NOMO-1 (cell line): ENCODE measurements around the gene DLL1.
"Not testable (repeated sequence)": the region's sequence is repeated elsewhere in the genome, so short reads cannot be mapped to it uniquely, and the experiment has no call there.

Experiments used
- DNase-seq, 2 experiments: peaks; one replicate each; lab custom pipeline; 2025; ENCODE audit not compliant: unreplicated experiment in 2 of 2; lab: John Stamatoyannopoulos, UW

DLL1 gene

DNA sequence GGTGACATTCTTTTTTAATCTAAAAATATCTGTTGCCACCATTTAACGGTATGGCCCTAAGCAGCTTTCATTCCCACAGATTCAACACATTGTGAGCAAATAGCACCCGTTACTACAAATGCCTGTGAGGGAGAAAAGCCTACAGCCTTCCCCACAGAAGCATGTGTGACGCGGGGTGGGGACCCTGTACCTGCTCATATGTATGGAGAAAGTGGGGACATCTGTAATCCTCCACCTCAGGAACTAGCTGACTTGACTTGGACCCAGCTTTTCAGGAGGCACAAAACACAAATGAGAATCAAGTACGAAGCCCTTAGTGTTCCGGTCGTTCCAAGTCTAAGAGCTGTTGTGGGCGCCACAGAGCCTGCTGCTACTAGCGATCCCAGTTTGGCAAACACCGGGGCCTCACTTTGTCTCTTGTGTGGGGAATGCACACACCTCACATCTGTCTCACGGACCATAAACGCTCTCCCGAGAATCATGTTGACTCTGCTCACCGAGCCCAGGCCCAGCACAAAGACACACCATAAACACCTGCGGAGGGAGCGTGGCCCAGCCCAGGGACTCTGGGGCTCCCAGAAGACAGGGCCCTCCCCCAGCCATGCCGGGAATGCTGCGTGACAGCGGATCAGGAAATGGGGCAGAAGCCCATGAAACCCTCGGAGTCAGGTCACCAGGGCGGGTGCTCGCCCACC lies 21.6 kb downstream of the DLL1 start:
- DNase-seq: no peak

DNA sequence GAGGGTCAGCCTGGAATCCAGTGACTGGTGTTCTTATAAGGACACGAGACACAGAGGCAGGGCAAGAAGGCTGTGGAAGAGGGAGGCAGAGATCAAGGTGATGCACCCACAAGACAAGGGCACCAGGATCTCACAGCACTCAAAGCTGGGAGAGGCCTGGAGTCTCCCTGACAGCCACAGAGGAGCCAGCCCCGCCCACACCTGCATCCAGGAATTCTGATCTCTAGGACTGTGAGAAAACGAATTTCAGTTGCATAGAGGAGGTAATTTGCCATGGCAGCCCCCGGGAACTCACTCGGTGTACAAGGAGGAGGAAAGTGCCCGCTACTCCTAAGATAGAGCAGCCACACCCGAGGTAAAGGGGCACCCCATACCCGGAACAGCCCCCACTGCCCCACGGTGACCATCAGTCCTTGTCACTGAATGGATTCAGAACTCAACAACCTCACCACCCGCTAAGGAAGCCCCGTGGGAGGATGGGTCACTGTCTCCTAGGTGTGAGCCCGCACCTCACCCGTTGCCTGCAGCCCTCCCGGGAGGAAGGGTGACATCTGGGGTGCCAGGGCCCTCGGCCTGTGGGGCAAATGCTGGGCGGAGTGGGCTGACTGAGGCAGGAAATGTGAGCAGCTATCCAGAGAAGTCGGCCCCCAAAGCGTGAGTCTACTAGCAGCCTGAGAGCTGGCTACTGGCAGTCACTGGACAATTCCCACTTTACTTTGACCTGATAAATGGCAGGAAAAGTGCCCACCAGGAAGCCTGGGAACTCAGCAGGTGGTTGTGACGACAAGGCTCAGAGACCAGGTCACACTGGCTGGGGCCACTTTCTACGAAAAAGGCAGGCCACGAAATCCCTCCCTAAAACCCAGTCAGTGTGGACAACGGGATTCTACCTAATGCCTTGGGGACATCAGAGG lies 22.4 kb downstream of the DLL1 start:
- no peak for DNase-seq

DNA sequence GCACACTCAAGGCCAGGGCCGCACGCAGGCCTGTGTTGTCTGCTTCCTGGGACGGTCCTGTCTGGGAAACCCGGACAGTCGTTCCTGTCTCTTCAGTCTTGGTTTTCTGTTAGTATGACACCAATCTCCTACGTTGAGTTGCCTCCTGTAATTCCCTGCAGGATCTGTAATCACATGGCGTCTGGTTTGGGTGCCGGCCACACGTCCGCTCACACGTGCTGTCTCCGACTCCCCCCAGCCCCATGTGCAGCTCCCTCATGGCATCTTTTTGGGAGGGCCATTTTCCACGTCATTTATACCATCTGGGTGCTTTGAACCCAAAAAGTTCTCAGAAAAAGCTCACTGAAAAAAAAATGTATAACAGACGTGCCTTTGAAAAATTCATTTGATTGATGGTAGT lies 23.2 kb downstream of the DLL1 start:
- no peak for DNase-seq

DNA sequence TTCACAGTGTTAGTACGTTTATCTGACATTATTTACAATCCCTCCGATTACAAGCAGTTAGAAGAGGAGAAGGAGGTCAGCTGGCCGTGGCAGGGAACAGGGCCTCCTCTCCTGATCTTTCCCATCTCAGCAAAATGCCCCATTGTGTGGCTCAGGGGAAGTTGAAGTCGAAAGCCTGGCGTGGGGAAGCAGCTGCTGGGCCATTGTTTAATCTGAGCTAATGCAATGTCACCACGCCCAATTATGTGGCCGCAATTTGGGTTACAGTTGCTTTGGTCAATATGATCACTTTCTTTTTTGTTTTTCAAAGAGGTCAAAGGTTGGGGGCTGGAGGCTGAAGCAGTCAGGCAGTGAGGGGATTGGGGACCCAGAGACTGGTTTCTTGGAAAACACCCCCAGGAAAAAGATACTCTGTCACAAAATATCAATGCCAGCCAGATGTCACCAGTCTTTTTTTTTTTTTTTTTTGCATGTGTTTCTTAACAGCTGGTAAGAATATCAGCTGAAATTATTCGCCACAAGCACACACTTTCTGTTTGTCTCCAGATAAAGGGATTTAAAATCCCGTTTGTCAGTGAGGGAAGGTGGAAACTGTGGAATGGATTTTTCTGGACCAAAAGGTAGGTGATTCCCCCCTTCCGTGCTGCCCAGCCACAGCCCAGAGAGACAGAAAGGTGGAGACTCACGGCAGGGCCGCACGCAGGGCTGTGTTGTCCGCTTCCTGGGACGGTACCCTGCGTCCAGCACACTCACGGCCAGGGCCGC lies 24.6 kb downstream of the DLL1 start:
- DNase-seq: peak; percentile 52 to 75

DNA sequence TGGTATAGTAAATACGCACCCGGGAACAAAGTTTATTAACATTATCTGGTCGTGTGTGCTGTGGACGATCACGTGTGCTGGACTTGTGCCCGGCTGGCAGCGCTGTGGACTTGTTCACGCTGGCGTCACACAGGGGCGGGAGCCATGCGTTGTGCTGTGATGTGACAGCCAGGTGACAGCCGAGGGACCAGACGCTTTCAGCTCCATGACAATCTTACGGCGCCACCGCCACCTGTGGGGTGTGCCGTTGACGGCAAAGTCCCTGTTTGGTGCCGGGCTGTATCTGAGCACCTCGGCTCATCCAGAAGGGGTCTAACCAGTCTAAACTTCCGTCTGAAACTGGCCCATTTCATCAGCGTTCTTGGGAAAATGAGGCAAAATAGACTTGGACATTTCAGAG lies 25.2 kb downstream of the DLL1 start:
- no peak for DNase-seq

DNA sequence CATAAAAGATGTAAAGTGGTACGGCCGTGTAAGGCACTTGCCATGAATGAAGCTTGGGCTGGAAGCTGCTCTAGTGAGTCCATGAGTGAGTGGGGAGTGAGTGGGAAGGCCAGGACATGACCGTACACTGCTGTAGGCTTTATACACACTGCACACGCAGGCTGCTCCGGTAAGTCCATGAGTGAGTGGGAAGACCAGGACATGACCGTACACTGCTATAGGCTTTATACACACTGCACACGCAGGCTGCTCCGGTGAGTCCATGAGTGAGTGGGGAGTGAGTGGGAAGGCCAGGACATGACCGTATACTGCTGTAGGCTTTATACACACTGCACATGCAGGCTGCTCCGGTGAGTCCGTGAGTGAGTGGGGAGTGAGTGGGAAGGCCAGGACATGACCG lies 26.2 kb downstream of the DLL1 start:
- DNase-seq: not testable (repeated sequence)

DNA sequence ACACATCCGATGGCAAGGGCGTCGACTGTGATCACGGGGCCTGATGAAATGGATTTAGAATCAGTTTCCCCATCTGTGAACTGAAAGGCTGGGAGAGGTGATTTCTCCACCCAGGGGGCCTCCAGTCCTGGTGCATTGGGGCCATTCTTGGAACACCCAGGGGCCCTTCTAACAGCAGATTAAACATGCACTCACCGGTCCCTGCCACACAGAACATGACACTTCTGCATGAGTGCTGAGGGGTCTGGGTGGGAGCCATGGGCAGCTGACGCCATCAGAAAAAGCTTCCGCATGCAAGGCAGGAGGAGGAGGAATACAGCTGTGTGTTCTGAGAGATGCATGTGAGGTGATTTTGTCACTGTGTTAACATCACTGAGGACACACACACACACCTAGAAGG lies 26.8 kb downstream of the DLL1 start:
- DNase-seq: no peak

DNA sequence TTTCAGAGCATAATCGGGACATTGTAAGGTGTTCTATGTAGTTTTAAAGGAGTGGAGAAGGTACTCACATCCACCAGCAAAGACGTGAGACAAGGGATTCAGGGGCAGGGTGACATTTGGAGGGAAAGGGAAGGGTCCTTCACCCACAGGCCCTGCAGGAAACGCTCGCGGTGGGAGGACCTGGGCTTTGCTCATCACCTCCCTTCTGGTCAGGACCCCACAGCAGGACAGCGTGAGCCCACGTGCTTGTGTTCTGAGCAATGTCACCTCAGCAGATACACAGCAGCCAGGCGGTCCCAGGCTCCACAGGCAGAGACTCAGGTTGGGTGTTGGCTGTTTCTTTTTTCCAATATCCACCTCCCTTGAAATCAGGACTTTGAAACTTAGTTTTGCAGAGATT lies 27.5 kb downstream of the DLL1 start:
- DNase-seq: no peak

DNA sequence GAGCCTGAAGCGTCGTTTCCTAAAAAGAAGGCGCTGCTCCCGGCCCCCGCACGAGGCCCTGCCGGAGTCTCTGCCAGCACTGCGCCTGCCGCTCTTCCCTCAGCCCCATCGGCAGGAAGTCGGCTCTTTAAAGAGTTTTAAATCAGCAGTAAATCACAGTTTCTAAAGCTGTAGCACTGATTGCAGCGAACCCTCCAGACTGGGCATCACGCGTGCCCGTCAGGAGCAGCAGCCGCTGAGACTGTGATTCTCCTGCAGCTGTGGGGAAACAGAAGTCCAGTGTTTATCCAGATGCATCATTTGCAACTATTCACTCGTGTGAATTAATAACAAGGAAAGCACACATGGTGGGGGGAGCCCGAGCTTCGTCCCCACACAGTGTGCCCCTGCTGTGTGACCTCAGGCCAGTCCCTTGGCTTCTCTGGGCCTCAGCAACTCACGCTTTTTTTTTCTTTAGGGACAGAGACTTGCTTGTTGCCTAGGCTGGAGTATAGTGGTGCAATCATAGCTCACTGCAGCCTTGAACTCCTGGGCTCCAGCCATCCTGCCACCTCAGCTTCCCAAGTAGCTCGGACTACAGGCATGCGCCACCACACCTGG lies 28.3 kb downstream of the DLL1 start:
- DNase-seq: no peak

DNA sequence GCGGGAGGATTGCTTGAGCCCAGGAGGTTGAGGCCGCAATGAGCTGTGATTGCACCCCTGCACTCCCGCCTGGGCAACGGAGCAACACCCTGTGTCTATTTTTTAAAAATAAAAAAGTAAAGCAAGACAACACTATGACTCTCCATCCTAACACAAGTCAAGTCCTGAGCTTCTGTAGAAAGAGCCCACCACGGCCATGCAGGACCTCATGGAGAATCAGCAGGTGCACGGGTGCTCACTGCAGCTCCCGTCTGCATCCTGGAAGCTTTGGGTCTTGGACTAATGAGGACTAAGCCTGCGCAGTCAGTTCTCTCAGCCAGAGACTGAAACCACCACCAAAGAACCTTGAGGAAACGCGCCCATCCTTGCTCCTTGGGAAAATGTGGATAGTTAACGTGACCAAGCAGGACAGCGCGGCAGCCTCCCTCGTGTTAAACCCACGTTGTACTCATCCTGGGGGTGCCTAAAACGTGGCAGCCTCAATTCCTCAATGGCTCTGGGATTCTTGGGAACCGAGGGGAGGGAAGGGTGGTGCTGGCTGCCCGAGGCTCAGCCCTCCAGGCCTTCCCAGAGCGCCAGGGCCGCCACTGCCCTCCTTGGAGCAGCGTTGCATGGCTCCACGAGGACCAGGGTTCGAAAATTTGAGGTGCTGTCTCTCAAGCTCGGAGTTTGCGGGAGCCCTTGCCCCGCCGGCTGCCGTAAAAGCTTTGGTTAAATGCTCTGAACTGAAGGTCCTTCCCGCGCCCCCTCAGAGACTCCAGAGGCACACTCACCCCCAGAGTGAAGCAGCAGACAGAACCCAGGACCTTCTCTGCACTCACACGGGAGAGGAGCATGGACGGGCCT lies 29.0 kb downstream of the DLL1 start:
- DNase-seq: no peak

DNA sequence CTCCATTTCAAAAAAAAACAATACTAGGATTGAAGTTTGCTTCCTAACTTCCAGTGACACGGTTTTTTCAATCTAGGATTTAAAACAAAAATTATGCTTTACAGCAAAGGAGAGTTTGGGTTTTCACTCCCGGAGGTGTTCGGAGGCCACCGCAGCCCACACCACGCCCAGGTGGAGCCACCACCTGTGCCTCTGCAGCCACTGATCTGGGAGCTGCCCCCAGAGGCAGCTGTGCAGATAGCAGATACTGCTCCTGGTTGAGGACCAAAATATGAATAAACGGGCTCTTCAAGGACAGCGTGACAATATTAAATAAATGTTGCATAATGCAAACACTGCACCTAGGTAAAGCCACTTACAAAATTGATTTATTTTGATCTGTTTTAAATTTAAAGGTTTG lies 30.2 kb downstream of the DLL1 start:
- DNase-seq: no peak

DNA sequence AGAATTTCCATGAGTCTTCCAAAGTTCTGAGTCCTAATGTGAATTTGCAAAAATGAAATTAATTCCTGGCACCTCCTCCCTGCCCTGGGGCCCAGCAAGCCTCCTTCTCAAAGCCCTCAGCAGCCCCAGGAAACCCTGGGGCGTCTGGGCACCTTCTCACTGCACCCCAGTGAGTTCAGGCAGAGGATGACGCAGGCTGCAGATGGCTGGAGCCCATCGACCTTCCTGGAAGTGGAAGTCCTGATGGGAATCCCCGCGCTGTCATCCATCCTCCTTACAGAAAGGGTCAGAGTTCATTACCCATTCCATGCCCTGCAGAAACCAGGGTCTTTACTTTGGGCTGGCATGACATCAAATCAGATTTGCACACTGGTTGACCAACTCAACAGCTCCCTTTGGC lies 31.6 kb downstream of the DLL1 start:
- no peak for DNase-seq

DNA sequence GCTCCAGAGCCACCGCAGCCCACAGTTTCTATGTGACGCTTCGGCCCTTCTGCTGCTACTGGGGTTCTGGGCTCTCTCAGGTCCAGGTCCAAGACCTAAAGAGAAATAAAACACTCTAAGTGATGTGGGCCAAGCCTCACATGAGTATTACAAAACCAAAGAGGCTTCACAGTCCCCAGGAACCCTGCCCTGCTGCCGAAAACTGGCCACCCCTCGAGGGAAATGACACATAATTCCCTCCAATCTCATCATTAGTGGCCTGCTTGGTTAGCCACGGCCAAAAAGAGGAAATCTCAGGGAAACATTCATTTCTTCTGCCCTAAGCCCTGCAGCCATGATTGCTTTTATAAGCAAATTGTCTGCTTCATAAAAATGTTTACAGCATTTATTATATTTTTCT lies 32.5 kb downstream of the DLL1 start:
- peak; percentile 2 to 15 for DNase-seq

DNA sequence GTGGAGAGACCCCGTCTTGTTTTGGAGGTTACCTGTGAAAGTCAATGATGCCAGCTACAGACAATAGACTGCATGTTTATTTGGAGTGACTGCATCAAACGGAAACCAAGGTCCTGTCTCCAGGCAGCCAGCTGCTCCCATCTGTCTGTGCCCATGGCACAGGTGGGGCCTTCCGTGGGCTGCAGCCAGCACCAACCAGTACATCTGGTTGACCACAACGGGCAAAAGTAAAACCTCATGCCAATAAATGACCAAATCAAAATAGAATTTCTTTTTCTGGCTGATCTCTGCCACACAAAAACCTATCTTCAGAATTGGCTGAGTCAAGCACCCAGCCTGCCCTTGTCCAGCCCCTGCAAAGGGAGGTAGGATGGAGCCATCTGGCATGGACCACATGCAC lies 33.5 kb downstream of the DLL1 start:
- DNase-seq: no peak

DNA sequence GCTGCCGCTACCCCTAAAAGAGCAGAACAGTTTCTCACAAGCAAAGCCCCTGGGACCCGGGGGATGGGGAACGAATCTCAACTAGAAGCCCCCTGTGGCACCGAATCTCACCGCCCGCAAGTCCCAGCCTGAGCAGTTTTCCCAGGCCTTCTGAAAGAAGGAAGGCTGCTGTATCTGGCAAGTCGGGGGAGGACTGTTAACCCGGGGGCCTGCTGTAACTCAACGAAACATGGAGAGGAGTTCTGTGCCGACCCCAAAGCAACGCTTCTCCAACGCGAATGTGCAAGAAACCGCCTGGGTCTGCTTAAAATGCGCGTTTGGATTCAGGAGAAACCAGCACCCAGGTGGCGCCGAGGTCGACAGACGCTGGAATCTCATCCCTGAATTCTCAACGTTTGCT lies 34.2 kb downstream of the DLL1 start:
- no peak for DNase-seq

DNA sequence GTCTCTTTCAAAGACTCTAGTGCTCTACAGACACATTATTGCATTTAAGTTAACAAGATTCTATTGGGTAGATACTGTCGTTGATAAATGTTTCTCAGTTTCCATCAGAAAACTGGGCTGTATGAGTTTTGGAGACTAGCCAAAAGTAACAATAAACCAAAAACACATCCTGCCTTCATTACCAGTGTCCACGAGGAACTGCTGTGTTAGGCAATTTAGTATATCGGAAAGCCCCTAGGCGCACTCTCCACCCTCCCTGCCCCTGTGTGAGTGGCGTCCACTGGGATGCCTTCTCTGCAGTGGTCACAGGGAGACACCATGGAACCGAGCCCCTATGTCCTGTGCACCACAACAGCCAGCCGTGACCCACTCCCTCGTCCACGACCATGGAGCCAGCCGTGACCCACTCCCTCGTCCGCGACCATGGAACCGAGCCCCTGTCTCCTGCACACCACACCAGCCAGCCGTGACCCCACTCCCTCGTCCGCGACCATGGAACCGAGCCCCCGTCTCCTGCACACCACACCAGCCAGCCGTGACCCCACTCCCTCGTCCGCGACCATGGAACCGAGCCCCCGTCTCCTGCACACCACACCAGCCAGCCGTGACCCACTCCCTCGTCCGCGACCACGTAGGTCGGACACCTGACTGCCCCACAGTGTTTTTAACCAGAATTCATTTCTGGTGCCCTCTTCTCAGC lies 35.3 kb downstream of the DLL1 start:
- no peak for DNase-seq

DNA sequence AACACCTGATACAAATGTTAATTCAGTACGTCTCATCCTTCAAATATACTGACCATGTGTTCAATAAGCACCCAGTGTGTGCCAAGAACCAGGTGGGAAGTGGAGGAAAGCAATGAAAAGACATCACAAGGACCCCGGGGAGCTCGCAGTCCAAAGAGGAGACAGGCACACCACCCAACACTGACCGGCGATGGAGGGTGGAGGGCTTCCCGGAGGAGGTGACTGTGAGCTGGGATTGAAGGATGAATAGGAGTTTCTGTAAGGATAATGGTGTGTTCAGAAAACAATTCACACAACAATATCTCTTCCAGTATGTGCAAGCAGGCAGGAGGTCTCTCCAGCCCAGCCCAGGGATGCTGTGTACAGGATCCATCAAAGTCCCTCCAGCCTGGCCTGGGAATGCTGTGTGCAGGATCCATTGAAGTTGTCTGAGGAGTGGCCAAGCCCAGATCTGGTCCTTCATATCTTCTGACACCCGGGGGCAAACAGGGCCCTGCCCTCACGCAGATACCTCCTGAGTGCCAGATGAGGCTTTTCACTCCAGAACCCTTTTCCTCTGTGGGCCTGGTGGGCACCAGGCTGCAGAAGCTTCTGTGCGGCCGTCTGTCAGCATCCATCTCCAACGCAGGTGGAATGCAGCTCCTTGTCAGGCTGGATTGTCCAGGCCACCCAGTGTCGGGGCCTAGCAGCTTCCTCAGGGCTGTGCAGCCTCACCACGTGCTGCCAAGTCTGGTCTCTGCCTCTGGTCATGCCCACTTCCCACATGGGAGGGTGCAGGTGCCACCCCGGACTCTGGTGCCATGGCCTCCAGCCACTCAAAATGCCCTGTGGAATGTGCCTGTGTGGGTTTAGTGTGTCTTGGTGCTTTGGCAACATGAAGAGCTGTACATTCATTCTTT lies 36.3 kb downstream of the DLL1 start:
- peak in 1 of 2 experiments; percentile 4 for DNase-seq

DNA sequence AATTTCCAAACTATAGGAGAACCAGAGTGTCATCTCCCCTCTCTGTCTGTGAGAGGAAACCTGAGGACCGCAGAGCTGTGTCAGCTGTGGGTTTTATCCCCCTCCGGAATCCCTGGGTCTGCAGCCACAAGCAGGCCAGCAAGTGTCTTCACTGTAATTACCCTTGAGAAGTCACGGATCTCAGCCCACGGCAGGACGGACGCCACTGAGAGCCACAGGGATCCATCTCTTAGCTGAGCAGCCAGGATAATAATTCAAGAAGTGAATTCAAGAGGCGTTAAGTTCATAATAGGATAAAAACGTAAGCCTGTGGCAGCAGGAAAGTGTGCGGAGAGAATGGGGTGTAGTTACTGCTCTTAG lies 37.0 kb downstream of the DLL1 start:
- no peak for DNase-seq
